Non-pigmented ciliary epithelial cell (primary cell): ENCODE data around the gene ARMC5.
A peak's percentile ranks its signal among the peaks of the same experiment; 100 is the strongest.
"Not testable (repeated sequence)": the region's sequence is repeated elsewhere in the genome, so short reads cannot be mapped to it uniquely, and the experiment has no call there.

Source experiments
- DNase-seq: peaks from one replicate; pipeline ENCODE4 v3.0.0-alpha.2; 2010; ENCODE audit warnings: low read depth

ARMC5 gene

GRCh38 chr16:31430380-31431052 lies 28.8 kb upstream of the ARMC5 start:
- no peak for DNase-seq

DNA sequence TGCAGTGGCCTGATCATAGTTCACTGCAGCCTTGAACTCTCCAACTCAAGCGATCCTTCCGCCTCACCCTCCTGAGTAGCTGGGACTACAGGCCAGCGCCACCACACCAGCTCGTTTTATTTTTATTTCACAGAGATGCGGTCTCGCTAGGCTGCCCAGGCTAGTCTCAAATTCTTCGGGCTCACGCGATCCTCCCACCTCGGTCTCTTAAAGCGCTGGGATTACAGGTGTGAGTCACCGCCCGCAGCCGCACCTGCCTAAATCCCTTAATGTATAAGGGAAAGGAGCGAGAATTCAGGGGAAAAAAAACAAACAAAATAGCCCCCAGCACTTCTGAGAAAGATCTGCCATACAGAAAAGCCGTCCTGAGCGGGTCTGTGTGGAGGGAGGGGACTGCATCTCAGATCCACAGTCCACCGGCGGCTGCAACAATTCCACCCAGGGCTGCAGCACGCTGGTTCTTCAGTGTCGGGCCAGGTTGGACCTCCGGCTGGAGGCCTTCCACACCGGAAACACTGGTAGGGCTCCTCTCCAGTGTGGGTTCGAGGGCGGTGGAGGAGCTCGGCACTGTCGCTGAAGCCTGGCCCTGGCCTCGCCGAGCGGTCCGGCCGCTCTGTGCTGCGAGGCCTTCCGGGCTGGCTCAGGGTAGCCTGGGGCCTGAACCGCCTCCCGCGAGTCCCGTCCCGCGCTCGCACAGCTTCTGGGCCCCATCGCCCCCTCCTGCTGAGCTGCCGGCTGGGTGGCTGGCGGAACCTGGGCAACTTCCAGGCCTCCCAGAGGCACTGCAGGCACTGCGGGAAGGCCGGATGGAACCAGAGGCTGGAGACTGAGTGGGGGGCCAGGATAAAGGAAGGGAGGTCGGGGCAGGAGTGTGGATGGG lies 23.7 kb upstream of the ARMC5 start:
- DNase-seq, result no peak

DNA sequence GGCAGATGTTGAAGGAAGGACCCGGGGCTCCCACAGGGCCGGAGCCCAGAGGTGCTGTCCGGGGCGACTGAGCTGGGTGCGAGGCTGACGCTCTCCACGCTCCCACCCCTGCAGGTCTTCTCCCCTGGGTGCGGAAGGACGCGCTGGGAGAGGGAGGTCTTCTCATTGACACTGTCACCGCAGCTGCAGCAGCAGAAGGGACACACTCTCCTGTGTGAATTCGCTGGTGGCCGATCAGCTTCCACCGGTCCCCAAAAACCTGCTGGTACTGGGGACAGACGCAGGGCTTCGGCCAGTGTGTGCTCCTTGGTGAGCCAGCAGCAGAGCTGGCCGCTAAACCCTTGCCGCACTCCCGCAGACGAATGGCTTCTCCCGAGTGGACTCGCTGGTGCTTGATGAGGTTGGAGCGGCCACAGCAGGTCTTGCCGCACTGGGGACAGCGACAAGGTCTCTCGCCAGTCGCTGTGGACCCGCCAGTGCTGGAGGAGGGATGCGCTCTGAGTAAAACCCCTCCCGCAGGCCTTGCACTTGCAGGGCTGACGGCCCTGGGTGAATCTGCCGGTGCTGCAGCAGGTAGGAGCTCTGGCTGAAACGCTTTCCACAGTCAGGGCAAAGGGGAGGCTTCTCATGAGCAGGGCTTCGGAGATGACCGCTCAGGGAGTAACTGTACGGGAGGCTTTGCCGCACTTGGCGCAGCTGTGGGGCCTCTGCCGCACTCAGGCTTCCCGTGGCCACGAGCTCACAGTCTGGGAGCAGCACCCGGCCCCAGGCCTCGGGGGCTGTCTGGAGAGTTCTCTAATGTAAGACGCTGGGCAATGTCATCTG lies 22.9 kb upstream of the ARMC5 start:
- no peak for DNase-seq

DNA sequence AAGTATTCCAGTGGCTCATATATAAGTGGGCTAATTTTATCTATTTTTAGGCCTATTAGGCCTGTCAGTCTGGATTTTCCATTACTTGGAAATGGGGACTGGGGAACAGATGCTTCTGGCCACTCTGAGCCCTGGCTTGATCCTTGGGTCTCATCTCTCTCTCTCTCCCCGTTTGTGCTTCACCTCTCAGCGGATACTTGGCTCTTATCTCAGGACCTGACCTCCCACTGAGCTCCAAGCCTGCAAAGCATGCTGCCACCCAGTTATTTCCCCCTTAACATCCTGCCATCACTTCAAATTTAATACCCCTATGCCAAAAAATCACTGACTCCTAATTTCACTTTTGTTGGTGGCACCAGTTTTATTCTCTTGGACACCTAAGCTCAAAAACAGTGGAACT lies 20.9 kb upstream of the ARMC5 start:
- DNase-seq, result no peak

- not testable (repeated sequence) for DNase-seq
These were observed 20.3 kb upstream of the ARMC5 start for GRCh38 chr16:31439023-31439422.

GRCh38 chr16:31439519-31439918 lies 19.8 kb upstream of the ARMC5 start:
- DNase-seq, result no peak

DNA sequence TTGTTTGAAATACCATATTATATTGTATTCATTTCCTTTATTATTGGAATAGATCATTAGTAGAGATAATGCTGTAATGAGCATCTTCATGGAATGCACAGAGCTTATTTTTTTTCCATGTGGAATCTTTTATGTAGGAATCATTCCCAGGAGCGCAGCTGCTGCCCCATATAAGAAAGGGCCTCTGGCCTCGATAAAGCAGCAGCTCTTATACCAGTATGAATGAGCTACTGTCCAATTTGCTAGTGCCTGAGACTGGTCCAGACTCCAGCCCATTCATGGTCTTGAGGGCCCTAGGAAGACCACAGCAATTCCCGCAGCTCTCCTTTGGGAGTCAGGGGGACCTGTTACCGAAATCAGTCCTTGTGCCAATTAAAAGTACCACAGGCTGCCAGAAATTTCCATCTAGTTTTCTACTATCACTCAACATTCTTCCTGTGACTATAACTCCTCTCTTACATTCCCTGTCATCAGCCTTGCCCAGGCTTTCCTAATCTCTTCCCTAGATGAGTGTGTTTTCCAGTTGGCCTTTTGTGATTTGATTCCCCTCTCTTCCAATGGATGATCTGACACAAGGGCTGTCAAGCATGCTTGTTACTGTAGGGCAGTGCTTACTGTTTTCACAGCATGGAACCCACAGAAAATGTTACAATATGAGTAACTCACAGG lies 18.7 kb upstream of the ARMC5 start:
- no peak for DNase-seq

GRCh38 chr16:31441956-31442355 lies 17.3 kb upstream of the ARMC5 start:
- DNase-seq, result no peak

GRCh38 chr16:31445931-31446330 lies 13.4 kb upstream of the ARMC5 start:
- DNase-seq, result not testable (repeated sequence)

DNA sequence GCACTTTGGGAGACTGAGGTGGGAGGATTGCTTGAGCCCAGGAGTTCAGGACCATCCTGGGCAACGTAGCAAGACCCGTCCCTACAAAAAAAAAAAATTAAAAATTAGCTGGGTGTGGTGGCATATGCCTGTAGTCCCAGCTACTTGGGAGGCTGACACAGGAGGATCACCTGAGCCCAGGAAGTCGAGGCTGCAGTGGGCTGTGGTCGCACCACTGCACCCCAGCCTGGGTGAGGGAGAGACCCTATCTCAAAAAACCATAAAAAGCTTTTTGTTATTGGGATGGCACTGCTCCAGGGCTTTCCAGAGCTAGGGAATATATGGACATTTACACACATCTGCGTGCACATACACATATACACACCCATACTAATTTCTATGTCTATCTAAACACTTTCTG lies 8.1 kb upstream of the ARMC5 start:
- DNase-seq, result no peak

GRCh38 chr16:31451681-31452351 lies 7.5 kb upstream of the ARMC5 start:
- no peak for DNase-seq

DNA sequence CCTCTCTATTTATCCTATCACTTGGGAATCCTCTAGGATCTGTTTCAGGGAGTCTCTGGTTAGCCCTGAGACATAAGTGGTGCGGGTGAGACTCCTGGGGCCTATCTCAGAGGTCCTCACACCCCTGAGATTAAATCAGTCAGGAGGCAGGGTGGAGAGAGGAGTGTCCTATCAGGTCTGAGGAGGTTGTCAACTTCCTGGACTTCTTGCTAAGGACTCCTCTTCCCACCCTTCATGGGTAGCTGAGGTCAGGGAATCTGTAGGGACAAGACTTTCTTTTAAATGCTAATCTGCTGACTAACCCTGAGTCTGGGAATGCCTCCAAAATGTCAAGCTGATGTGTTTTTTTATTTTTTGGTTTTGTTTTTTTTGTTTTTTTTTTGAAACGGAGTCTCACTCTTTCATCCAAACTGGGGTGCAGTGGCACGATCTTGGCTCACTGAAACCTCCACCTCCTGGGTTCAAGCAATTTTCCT lies 6.6 kb upstream of the ARMC5 start:
- DNase-seq, result peak; percentile 85

DNA sequence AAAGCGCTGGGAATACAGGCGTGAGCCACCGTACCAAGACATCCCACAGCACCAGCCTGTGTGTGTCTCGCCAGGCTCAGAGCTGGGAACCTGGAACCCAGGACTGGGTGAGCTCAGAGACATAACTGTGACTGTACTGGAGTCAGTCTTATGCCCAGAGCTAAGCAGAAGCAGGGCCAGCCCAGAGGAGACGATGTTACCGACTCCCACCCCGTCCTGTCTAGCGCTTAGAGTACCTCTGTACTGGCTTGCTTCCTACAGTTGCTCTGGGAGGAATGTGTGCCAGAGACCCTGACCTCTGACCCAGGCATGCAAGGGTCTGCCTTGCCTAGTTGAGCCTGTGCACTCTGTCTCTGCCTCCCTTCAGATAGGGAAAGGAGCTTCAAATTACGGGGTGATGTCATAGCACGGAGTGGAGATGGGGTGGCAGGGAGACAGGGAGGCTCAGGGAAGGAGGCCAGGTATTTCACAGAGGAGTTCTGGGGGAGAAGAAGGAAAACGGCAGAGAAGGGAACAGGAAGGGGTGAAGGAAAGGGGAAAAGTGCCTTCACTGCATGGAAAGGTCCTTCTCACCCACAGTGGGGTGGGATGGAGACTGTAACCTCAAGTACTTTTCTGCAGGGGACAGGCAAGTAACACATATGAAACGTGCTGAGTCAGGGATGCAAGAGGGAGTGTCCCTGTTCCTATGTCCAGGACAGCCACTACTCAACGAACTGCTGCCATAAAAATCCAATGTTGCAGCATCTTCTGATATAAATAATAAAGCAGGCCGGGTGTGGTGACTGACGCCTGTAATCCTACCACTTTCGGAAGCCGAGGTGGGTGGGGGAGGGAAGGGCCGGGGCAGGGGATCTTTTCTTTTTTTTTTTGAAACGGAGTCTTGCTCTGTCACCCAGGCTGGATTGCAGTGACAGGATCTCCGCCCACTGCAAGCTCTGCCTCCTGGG lies 5.8 kb upstream of the ARMC5 start:
- DNase-seq, result no peak

DNA sequence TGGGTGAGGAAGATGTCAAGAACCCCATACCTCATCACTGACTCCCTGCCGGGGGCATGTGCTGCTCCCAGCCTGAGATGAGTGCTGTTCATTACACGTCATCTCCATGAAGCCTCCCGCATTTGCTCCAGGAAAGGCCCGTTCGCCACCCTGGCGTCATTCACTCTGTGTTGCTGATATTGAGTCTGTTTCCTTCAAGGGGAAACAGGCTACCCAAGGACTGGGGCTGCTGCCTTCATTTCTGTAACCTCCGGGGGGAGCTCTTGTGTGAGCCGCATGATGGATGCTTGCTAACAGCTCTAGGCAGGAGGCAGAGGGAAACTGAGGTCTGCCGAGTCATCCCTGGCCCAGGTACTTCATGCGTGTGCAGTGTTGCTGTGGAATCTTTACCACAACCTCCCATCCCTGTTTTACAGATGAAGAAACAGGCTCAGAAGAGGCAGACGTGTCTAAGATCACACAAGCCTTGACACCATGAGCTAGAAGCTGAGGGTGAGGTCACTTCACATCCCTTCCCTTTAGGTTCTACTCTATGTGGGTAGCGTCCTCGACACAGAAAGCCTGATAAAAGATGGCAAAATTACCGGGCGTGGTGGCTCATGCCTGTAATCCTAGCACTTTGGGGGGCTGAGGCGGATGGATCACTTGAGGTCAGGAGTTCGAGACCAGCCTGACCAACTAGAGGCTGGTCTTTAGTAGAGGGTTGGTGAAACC lies 3.5 kb upstream of the ARMC5 start:
- no peak for DNase-seq

- DNase-seq, result no peak
These were observed 2.3 kb upstream of the ARMC5 start for GRCh38 chr16:31456988-31457360.

- no peak for DNase-seq
These were observed 1.0 kb upstream of the ARMC5 start for GRCh38 chr16:31458073-31458843.

- peak; percentile 96 for DNase-seq
These were observed 633 bp downstream of the ARMC5 start for GRCh38 chr16:31459687-31460581.

DNA sequence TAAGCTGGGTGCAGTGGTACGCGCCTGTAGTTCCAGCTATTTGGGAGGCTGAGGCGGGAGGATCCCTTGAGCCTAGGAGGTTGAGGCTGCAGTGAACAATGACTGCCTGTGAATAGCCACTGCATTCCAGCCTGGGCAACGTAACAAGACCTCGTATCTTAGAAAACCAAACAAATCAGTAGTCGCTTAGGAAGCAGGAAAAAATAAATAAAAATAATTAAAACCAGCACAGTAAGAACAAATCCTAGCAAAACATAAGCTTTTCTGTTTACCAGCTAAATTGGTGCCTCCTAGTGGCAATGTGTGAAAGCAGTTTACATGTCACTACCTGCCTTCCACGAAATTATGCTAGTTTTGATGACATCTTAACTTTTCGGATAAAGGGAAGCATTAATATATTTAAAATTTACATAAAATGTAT lies 1.3 kb downstream of the ARMC5 start:
- DNase-seq, result no peak
